PC-3 (cell line): Measurements from ENCODE around the gene PBX2.
"Not testable (repeated sequence)": the region's sequence is repeated elsewhere in the genome, so short reads cannot be mapped to it uniquely, and the experiment has no call there.

Source experiments
- EZH2 ChIP-seq: fragments of 300-600 bp; sonication (generic); IDR thresholded peaks from one replicate; pipeline ENCODE4 v1.6.1; 2017; ENCODE audit warnings: antibody characterized with exemption, mild to moderate bottlenecking, low read length; ENCODE audit not compliant: unreplicated experiment
- TF ChIP-seq, protein P1 (sequence below): fragments of 300-600 bp; sonication (generic); conservative IDR thresholded peaks from 2 replicates; pipeline ENCODE4 v1.5.1; 2017; ENCODE audit warnings: antibody characterized with exemption, low read depth, mild to moderate bottlenecking, low read length

DNA sequence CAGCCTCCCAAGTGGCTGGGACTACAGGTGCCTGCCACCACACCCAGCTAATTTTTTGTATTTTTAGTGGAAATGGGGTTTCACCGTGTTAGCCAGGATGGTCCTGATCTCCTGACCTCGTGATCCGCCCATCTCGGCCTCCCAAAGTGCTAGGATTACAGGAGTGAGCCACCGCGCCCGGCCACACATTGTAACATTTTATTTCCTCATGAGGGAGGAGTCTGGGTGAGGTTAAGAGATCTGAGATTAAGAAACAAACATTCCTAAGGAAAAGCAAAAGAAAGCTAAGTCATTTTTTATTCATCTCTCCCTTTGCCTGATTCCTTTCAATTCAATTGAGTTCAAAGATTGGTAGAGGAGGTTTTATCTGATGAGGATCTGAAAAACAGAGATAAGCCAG lies 45.8 kb downstream of the PBX2 start:
- TF ChIP-seq, protein P1, sequence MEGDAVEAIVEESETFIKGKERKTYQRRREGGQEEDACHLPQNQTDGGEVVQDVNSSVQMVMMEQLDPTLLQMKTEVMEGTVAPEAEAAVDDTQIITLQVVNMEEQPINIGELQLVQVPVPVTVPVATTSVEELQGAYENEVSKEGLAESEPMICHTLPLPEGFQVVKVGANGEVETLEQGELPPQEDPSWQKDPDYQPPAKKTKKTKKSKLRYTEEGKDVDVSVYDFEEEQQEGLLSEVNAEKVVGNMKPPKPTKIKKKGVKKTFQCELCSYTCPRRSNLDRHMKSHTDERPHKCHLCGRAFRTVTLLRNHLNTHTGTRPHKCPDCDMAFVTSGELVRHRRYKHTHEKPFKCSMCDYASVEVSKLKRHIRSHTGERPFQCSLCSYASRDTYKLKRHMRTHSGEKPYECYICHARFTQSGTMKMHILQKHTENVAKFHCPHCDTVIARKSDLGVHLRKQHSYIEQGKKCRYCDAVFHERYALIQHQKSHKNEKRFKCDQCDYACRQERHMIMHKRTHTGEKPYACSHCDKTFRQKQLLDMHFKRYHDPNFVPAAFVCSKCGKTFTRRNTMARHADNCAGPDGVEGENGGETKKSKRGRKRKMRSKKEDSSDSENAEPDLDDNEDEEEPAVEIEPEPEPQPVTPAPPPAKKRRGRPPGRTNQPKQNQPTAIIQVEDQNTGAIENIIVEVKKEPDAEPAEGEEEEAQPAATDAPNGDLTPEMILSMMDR, result not testable (repeated sequence)
- TF ChIP-seq EZH2, result not testable (repeated sequence)
